Activated CD4-positive, alpha-beta T cell treated with anti-CD3 and anti-CD28 coated beads for 24 hours (primary cell): ENCODE results near the gene CPO.

ENCODE experiments used
- DNase-seq, 2 donors: peaks; one replicate each; pipeline ENCODE4 v3.0.0-alpha.2; 2020; ENCODE audit warnings: low read depth in 2 of 2

The CPO gene

DNA sequence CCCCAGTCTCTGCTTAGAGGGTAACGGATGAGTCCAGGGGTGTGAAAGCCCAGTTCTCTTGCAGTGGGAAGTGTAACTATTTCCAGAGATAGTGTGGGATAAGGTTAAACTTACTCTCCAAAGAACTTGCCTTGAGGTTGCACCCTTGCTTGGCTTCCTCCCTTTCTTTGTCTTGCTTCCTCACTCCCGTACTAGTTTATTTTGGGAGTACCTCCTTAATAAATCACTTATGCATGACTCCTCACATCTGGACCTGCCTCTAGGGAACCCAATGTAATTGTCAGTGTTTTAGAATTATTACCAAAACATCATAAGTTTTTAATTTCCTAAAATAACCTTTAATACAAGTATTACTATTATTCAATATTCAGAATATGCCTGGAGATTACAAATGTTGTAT, 35.2 kb downstream of the CPO start:
- no peak for DNase-seq

DNA sequence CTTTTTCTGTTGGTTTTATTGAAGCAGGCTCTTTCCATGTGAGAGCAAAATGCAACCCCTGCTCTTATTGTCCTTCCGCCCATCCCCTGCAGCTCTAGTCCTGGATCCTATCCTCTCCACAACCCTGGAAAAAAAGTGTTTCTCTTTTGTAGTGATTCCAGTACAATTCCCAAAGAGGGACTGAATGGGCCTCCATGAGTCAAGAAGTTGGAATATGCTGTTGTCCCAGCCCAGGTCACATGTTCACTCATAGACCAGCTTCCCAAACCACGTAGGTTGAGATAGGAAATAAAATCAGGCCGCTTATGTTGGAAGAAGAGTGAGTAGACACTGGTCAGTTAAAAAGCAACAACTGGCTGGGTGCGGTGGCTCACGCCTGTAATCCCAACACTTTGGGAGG, 39.4 kb downstream of the CPO start:
- DNase-seq: no peak

DNA sequence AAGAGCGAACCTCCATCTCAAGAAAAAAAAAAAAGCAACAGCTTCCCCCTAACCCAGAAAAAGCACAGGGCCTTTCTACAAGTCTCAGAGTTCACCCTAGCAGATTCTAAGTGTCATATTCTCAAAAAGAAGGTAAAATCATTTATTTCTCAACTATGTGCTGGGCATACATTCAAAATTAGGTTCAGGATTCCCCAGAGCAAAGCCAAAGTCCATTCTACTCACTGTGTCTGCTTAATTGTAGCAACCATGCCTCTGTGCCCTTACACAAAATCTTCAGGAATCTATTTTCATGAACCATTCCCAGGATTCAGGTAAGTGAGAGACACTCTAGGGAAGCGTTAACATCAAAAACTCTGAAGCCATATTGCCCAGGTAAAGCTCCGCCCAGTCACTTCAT, 40.0 kb downstream of the CPO start:
- DNase-seq: no peak

DNA sequence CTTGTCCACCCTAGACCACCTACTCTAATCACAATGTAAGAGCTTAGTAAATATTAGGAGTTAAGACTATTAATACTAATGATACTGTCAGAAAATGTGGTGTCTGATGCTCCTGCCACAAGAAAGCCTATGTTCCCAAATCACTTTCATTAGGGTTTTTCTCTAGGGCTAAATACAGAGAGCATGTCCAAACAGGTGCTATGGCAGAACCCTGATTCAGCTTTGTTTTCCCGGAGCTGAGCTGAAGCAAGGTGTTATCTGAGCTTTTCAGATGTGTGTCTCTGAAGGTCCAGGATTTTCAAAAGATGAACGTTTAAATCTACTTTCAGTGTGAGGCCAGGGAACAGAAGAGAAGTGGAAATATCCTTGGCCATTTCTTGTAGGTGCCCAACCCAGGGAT, 40.6 kb downstream of the CPO start:
- DNase-seq: no peak

DNA sequence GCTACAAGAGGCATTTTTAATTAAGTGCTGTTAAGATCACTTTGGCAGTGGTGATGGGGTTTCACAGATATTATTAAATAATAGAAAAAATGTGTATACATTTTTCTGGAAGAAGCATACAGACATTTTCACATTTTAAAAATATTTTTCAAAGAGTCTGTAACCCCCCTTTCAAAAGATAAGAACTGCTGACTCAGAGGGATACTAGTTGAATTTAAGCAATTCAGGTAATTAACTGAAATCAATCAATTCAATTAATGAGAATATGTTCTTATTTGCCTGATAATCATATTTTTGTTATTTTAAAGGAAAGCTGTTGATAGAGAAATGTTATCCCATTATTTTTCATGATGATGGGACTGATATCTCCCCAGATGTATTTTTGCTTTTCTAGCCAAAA, 41.1 kb downstream of the CPO start:
- no peak for DNase-seq

DNA sequence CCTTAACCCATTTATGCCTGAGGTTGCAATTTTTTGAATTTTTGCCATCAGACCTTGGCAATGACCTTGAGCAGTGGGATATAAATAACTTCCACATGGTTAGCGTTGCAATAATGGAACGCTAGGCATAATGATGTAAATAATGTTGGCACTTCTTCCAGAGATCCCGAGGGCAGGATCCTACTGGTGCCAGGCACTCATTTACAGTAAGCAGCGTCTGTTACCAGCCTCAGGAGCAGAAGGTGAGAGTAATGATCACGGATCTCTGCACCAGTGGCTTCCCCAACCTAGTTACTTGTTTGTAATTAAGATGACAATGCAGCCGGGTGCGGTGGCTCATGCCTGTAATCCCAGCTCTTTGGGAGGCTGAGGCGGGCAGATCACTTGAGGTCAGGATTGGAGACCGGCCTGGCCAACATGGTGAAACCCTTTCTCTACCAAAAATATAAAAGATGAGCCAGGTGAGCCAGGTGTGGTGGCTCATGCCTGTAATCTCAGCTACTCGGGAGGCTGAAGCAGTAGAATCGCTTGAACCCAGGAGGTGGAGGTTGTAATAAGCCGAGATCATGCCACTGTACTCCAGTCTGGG, 41.9 kb downstream of the CPO start:
- DNase-seq: no peak

DNA sequence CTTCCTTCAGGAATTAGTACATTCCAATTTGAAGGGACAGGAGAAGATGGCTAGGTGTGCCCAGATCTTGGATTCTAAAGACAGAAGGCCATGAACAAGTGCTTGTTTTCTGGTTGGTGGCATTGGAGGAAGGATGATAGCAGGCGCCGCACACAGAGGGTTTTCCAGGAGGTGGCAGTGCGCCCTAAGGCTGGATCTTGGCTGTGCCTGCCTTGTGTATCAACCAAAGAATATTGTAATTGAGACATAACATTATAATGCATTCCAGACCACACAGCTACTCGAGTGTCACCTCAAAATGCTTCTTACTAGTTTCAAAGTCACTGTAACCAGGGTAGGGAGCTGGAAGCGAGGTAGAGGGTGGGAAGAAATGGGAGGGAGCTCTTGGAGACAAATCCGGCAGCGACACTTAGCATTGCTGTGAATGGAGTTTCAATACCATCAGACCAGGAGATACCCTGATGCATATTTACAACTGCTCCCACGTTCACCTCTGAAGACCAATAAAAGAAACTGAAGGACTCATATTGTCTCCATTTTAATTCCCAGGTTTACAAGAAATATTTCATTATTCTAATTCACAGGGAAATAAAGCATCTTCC, 42.5 kb downstream of the CPO start:
- DNase-seq: peak; percentile 18 to 19

DNA sequence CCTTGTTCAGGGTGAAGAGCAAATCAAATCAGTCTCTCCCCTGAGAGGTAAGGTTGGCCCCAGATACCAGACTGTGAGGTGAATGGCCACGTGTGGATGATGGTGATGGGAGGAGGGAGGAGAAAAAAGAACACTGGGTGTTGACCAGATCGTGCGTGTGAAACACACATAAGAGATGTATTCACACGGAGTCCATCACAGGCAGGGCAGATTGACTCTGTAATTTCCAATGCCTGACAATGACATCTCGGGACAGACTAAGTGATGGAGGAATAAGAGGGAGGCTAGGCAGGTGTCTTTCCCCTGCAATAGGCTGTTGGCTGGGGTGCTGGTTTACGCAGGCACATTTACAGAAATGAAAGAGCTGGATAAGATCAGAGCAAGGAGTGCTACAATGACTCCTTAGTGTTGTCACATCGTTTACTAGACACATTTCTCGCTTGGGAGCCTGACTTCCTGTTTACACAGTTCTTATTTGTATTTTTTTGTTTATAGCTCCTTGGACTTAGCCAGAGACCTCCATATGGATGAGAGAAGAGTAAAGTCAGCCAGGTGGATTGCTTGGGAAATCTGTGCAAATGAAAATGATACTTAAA, 43.1 kb downstream of the CPO start:
- no peak for DNase-seq

DNA sequence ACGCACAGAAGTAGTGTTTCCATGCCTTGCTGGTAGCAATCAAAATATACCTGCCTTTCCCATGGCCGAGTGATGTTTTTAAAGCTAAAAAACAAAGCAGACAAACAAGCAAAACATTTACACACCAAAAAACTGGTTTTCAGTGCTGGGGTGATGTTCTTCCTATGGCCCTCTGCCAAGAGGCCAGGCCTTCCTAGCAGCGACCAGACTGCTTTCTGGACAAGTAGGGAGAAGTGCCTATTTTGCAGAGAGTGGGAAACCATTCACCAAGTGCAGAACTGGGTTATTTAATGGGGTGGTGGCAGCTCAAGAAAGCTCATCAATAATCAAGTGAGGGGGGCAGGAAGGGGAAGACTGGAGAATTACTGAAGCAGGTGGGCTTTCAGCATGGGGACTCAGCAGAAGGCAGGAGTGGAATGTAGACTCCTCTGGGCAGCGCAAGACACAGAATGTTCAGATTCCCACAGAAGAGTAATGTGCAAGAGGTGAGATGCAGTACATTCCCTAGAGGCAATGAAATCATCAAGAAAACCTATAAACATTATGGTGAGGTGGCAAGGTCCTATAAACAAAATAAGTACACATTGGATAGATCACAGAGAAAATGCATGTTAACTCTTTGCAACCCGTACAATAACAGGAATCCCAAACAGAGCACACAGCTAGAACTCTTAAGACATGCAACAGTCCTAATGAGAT, 44.0 kb downstream of the CPO start:
- no peak for DNase-seq

DNA sequence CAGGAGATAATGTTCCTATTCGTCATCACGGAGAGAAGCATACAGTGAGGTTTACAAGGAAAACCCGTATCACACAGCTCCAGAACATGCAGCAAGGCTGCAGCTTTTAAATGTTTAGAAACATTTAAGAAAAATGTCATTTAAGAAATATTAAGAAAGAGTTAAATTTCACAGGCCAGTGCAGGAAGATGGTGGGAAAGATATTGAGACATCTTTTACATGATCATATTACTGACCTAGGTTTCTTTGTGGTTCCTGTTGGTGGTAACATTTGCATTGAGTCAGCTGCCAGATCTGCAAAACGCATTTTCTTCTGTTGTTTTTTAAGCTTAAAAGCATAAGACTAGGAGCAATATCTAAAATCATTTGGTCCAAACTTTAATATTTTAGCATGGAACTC, 44.9 kb downstream of the CPO start:
- DNase-seq: no peak

DNA sequence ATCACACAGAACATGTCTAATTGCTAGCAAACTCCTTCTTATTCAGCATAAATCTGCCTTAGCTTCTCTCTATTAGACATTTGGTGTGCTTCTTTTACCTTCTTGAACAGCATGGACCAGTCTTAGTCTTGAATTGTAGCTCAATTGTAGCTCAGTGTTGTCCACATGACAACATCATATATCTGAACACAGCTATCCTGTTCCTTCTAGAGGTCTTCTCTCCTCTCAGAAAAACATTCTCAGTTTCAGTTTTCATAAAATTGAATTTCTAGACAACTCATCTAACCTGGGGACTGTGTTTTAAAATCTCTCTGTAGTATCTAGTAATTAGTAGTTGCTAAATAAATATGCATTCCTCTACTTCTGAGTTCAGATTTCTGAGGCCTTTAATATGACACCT, 47.6 kb downstream of the CPO start:
- no peak for DNase-seq

DNA sequence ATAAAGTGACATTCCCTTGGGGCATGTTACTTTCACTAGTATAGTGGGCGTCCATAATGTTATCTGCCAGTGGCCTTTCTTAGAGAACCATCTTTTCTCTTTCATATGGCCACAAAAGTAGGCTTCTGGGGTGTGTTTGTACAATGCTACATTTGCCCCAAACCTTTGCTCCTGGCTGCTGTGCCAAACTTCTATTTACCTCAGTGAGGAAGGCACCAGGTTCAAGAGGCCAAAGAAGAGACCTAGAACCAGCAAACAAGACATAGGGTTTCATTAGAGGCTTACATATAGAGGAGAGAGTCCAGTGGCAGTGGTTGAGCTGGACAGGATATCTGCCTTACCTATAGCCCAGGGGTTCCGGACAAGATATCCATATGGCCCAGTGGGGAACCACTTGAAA, 48.5 kb downstream of the CPO start:
- no peak for DNase-seq

DNA sequence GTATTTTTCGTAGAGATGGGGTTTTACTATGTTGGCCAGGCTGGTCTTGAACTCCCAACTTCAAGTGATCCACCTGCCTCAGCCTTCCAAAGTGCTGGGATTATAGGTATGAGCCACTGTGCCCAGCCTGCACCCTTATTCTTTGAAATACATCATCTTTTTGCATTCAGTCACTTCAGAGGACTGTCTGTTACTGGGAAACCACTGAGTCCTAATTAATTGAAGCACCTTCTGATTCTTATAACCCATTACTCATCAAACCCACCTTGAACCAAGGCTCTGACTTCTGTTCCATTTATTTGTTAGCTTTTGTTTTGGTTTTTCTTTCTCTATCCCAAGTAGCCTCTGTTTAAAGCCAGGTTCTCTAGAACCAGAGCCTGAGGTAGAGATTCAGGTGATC, 49.6 kb downstream of the CPO start:
- DNase-seq: no peak

DNA sequence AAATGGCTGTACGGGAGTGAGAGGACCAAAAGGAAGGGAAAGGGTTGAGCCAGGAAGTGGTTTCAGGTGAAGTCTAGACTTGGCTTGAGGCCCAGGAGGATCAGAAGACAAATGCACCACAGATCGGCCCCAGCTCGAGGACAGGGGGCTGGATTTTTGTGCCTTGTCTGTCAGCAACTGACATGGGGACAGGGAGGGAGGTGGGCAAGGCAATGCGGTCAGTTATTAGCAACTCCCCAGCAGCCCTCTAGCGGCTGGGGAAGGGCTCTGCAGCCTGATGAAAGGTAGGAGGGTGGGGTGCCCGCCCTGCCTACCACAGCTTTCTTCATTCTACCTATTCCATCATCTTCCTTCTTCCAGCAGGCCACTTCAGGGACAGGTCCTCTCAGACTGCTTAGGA, 50.0 kb downstream of the CPO start:
- DNase-seq: no peak

DNA sequence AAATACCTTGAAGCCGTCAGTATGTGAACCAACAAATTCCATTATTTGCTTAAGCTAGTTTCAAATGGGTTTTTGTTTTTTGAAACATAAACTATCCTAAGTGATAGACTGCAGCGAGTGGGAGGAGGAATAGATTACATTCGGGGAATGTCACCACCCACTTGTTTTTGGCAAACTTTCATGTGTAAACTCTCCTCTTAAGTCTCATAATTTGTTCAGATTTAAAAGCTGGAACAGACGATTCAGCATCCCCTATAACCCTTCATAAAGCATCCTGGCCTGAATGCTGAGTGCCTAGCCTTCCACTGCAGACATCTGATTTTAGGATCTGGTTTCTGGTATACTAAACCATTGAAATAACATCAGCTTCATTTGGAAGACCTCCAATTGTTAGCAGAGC, 51.0 kb downstream of the CPO start:
- DNase-seq: no peak

DNA sequence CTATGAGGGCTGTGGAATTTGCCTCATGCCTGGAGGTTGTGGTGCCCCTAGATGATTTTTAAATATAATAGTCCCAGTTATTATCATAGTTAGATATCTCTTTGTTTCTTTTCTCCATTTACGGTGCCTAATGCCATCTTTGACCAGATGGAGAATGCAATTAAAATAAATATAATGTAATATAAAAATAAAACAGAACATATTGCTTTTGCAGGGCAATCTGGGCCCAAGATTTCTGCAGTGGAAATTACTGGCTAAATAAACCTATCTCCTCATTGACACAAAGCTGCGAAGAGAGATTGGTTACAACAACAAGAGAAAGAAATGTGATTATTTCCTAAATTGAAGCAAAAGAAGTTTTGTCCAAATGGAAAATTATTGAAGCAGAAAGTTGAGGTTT, 51.8 kb downstream of the CPO start:
- DNase-seq: no peak

DNA sequence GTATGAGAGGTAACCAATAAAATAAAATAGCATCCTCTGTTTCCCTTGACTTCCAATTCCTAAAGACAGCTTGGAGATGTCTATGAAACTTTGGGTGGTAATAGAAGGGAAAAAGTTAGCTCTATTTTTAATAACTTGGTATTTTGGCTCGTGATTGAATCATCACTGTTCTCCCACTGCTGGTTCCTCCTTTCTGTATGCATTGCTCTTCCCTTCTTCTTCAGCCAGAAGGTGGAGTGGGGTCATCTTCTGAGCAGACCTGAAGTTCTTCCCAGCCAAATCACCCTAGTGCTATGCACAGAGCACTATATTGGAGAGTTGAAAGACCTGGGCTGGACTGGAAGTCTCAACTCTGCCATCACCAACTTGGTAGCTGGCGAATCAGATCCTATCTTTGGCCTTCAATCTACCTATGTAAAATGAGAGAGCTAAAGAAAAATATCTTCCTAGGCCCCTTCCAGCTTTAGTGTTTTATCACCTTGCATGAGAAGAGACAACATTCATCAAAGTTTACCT, 54.1 kb downstream of the CPO start:
- DNase-seq: no peak

DNA sequence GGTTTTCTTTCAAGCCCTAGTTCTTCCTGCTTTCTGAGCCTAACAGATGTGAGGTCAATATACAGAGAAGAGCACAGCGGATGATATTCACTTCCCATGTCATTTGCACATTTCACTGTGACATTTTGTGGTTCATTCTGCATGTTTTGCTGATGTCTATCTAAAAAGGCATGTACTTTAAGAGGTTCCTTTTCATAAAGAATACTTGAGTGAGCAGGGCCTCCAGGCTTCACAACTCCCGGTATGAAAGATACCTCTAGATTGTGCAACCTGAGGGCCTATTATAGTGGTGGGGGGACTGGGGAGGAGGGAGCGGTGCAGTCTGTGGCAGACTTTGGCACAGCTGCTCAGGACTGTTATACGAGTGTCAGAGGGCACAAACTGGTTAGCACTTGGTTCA, 54.6 kb downstream of the CPO start:
- DNase-seq: no peak

DNA sequence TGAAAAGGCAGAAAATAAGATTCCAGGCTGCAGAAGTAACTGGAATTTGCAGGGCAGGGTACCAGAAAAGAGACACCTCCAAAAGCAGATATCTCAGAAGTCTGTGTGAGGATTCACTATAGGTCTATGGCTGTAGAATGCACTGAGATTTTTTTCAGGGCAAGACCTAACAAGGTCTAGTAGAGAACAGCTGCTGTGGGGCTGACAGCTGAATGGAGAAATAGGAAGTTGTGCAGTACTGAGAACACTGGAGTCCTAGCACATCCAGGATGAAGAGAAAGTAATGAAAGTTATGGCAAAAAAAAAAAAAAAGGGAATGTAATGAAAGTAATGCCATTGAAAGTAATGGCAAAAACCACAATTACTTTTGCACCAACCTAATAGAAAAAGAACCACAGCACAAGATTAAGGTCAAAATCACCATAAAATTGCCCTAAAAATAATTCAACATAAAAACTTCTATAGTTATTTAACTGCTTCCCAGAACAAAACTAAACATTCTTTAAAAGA, 57.3 kb downstream of the CPO start:
- DNase-seq: no peak

DNA sequence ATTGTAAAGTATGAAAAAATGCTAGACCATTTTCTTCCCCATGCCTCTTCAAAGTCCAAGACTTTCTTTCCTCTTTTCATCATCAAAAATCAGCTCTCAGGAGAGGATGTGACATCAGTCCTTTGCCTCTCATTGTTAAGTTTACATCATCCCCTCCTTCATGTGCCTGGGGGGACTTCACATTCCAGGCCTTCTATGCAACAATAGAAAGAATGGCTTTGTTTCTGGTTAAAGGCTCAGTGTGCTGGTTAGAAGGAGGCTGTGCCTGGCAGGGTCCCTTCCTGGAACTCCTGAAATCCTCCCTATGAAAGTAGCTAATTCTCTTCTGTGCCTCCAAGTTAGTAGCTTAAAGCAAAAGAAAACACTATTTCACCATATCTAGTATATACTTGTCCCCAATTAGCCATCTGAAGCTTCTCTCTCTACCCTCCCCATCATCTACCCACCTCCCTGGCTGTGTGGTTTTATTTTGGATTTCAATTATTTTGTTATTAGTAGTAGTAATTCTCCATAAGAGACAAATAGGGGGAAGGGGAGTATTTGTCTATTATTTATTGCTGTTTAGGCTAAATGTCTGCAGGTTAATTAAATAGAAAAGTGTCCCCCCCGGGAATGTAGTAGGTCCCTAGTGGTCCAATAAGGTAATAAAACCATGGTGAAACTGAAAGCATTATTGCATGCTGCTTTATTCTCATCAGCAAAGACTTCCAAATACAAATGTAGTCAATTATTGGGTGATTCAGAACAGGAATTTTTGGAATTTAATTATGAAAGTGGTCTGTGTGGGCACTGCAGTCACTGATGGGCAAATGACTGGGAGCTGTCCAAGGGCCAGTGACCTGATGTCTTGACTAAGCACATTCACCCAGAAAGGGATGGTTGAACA, 69.0 kb downstream of the CPO start:
- DNase-seq: no peak

DNA sequence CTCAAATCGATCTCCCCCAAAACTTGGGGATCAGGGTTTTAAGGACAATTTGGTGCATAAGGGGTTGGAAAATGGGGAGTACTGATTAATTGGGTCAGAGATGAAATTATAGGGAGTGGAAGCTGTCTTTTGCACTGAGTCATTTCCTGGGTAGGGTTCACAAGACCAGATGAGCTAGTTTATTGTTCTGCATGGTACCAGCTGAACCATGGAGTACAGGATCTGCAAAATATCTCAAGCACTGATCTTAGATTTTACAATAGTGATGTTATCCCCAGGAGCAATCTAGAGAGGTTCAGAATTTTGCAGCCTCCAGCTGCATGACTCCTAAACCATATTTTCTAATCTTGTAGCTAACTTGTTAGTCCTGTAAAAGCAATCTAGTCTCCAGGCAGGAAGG, 73.1 kb downstream of the CPO start:
- DNase-seq: no peak

DNA sequence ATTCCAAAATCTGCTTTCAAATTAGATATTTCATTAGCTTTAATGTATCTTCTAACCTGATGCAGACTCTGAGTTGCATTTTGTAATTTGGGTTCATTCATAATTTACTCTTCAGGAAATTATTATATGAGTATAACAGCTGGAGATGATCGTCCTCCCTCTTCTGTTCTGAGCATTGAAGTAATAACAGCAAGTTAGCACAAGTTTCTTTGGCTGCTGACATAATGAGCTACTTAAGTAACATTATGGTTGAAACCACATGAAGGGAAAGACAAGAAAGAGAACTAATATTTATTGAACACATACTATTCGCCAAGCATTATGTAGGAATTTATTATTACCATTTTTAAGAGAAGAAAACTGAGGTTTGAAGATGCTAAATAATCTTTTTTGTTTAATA, 75.1 kb downstream of the CPO start:
- no peak for DNase-seq
